SIG-M5 treated with dmso at 0.1 percent for 504 hours (cell line): ENCODE measurements around the gene MAPK4.
A peak's percentile ranks its signal among the peaks of the same experiment; 100 is the strongest.

Source experiments
- DNase-seq: peaks from one replicate; lab custom pipeline; 2025; ENCODE audit not compliant: unreplicated experiment; lab: John Stamatoyannopoulos, UW

MAPK4 gene

DNA sequence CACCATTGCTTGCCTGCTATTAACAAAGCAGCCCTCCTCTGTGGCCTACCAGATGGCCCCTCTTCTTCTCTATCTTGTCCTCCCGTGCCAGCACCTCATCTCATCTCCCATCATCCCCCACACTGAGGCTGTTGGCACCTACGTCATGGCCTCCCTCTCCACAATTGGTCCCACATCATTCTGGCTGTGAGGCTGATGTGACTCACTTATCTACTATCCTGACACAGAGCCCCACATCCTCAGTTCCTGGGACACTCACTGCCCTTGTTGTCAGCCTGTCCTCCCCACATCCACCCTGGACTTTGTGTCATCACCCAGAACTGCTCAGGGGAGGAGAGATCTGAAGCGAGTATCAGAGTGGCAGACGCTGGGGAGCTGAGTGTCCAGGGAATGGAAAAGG is 157.0 kb downstream of the MAPK4 start:
- no peak for DNase-seq

DNA sequence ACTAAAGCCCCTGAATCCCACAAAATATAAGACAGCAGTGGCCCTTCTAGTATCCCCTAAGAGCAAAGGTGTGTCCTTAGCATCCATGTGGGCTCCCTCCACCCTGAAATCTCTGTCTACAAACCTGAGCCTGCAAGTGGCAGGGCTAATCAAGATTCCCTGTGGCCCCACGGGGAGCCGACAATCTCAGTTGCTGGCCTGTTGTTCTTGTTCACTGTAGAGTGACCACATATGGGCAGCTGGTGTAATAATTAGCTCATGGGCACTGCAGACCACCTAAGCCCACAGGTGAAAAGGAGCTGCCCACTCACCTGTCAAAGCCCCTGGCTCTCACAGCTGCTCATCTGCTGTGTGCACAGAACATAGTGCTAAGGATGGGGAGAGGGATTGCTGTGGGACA is 157.7 kb downstream of the MAPK4 start:
- no peak for DNase-seq

DNA sequence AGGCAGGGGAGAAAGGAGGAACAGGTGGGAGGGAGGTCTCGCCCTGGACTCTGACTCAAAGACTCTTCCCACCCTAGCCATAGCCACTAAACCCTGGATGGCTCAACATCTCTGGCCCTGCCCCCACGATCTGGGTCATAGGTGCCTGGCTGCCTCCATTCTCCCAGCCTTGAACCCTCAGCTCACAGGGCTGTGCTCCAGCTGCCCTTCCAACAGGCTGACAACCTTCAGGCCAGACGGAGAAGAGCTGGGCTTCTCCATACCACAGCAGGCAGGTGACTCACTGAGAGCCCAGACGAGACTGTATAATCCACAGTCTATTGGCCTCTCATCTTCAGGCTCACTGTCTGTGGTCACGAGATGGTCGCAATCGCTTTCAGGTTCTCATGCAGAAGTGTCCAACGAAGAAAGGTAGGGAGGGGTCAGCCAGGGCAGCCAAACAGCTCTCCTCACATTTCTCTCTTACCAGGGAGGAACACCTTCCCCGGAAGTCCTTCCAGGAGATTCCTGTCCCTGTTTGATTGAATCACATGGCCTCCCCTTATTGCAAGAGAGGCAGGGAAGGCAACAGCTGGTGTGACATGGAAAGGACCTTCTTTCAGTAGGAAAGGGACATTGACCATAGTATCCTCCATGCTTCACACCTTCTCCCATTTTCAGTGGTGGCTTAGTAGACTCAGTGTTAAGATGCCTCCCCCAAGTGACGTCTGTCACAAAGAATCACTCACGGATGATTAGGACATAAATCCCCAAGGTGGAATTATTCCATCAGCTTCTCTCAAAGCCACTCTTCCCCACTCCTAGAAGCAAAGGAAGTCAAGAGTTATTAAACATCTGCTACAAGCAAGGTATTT is 159.8 kb downstream of the MAPK4 start:
- DNase-seq: no peak

GRCh38 chr18:50720325-50720674 is 160.4 kb downstream of the MAPK4 start:
- no peak for DNase-seq

DNA sequence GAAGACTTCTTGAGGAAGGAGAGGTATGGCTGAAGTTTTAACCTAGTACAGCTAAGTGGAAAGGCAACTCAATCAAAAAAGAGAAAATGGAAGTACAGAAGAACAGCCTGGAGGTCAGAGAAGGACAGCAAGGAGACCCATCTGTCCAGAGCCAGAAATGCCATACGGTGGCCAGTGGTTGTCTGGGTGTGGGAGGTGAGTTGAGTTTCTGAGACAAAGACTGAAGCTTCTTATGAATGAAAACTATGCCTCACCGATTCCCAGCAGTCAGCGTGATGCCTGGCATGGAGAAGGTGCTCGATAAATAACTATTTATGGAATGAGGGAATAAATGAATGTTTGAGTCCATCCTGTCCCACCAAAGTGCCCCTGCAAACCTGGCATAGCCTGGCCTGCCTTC is 161.1 kb downstream of the MAPK4 start:
- no peak for DNase-seq

DNA sequence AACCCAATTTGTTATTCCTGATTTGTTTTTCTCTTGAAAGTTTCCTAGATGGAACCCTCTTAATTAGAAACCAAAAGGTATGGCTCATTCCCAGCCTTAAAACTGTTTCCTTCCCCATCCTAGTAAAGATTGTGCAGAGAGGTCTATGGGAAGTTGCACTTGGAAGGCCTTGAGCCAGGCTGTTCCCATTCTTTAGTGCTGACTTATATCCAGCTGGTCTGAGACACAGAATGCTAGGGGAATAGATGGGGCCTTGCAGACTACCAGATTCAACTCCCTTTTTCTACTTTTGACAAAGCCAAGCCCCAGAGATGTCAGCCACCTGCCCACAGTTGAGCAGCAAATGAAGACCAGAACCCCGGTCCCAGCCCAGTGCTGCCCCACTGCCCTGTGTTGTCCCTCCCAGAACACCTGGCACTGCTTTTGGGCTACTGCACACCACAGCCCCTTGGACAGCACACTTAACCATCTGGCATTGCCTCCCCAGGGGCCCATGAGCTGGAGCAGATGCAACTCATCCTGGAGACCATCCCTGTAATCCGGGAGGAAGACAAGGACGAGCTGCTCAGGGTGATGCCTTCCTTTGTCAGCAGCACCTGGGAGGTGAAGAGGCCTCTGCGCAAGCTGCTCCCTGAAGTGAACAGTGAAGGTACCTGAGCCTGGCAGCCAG is 161.7 kb downstream of the MAPK4 start:
- DNase-seq: no peak

DNA sequence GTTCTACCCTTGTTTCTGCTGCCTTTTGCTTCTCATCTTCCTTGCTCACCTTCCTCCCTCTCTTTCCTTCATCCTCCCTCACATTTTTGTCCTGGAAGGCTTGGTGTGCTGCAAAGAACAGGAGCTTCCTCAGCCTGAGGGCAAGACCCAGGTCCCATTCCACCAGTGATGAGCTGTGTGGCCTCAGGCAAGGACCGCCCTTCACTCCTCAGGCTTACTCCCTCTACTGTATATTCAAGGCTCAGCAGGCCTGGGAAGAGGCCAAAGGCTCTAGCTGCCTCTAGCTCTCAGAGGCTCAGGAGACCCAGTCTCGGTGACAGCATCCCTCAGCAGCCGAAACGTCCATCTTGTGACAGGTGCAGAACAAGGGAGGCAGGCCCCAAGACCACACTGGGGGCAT is 162.4 kb downstream of the MAPK4 start:
- DNase-seq: no peak

- no peak for DNase-seq
Measured at GRCh38 chr18:50724751-50725151, 164.9 kb downstream of the MAPK4 start.

DNA sequence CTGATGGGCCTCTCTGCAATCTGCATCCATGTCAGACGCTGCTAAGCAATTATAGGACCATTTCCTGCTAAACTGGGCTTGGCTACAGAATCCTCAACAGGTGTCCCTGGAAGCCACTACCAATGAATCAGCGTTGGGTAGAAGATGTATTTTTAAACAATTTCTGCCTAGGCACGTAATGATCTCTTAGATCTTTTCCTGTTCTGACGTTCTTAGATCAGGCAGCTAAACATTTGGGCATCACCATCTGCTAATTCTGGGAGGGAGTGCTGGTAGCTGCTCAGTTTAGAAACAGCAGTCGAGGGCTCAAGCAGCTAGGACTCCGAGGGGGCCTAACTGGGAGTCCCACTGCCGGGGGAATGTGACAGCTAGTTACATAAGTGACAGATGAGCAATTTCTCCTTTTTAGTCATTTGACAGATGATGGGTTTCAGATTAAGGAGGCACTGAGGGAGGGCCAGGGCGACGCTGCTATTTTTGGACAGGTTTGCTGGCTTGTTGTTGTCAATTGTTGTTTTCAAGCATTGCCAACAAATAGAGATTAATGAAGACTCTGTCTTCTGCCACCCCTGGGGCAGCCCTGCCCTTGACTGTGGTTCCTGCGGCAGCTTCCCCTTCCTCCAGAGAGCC is 167.2 kb downstream of the MAPK4 start:
- no peak for DNase-seq

- DNase-seq: no peak
Measured at GRCh38 chr18:50727721-50728471, 168.0 kb downstream of the MAPK4 start.

GRCh38 chr18:50729376-50729775 is 169.5 kb downstream of the MAPK4 start:
- no peak for DNase-seq

GRCh38 chr18:50729986-50730385 is 170.1 kb downstream of the MAPK4 start:
- no peak for DNase-seq

DNA sequence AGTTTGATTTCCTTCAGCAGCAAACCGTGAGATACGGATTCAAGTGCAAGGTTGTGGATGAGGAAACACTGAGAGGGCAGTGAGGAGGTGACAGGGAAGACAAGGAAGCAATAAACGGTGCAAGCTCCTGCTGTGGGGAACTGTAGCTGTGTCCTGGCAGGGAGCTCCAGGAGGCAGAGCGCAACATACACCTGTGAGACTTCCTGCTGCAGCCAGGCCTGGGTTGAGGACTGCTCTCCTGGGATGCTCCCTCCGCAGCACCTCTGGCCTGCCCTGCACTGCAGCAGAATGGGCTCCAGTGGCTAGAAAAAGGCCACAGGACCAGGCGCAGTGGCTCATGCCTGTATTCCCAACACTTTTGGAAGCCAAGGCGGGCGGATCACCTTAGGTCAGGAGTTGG is 174.5 kb downstream of the MAPK4 start:
- DNase-seq: no peak

GRCh38 chr18:50734886-50735285 is 175.0 kb downstream of the MAPK4 start:
- no peak for DNase-seq

- DNase-seq: no peak
Measured at GRCh38 chr18:50737127-50737526, 177.2 kb downstream of the MAPK4 start.

DNA sequence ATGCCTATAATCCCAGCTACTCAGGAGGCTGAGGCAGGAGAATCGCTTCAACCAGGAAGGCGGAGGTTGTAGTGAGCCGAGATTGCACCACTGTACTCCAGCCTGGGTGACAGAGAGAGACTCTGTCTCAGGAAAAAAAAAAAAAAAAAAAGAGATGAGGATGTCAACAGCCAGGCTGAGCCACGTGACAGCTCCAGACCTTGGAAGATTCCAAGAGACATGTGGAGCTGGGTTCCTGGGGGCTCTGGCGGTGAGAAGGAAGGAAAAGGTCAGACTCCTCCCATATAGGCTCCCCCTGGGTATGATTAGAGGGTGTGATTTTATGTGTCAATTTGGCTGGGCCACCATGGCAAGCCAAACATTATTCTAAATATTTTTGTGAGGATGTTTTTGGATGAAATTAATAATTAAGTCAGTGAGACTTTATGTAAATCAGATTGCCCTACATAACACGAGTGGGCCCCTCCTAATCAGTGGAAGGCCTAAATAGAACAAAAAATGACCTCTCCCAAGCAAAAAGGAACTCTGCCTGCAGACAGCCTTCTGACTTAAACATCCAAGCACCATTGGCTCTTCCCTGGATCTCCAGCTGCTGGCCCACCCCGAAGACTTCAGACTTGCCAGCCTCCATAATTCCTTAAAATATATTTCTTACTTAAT is 178.3 kb downstream of the MAPK4 start:
- DNase-seq: no peak

DNA sequence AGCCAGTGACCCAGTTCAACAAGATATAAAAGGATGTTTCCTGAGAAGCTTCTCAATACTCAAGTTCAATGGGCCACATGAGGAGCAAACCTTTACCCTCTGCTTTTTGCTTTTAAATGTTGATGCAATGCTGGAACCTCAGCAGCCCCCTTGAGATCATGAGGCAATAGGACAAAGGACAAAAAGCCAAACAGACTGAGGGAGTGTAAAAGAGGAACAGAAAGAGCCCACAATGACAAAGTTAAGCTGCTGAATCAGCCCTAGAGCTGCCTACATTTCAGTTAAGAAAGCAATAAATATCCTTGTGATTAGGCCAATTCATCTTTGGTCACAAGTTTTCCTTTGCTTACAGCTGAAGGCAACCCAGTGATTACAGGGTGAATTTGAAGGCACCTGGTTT is 183.1 kb downstream of the MAPK4 start:
- DNase-seq: peak; percentile 56

DNA sequence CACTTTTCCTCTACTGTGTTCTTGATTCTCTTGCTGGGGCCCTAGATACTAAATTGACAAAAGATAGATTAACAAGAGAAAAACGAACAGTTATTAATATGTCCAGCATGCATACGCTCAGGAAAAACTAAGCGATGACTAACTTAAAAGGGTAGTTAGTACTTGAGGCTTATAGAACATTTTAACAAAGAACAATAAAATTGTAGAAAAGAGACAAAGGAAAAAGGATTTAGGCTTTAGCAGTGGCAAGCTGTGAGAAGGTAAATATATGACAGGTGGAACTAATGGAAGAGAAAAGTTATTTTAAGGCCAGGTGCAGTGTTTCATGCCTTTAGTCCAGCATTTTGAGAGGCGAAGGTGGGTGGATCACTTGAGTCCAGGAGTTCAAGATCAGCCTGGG is 184.4 kb downstream of the MAPK4 start:
- no peak for DNase-seq

GRCh38 chr18:50745945-50746344 is 186.1 kb downstream of the MAPK4 start:
- no peak for DNase-seq

DNA sequence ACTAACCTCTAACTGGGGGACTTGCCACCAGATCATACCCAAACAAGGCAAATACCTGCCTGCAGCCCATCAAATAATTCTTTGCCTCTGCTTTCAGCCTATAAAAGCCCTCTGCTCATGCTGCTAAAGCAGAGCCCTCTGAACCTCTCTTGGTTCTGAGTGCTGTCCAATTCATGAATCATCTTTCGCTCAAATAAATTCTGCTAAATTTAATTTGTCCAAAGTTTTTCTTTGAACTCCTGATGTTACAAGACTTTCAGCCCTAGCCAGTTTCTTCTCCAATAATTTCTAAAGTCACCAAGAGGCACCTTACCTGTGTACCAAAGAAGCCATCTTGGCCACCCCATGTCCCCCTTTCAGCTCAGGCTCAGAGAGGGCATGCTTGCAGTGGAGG is 188.0 kb downstream of the MAPK4 start:
- DNase-seq: no peak
